ENCODE measurements around the gene FAM221B. TPM values are rescaled to one million over a fixed set of nuclear protein-coding genes. Genes with fewer than 3 reads are reported as not detected.

FAM221B gene
- total RNA-seq, 4 donors from 2014 or later, result not detected

- peaks cover 0 to 20% (median 0%) of the 10 kb centered on the region in 4 donors for H3K27me3 ChIP-seq
- H3K36me3 ChIP-seq, result no peaks in the 10 kb centered on the region
- TF ChIP-seq CTCF (IDR thresholded peaks at IDR 0.05) (no peak), EP300 (IDR thresholded peaks at IDR 0.05) (no peak), POLR2A (IDR thresholded peaks at IDR 0.05; ENCODE audit: low read depth) (no peak), POLR2AphosphoS5 (IDR thresholded peaks at IDR 0.05) (no peak)
- H3K4me3 ChIP-seq, result no peak overlapping the region
- WGBS, result 84% methylated on average over 9 of the region's 19 CpGs
- H3K27ac ChIP-seq (replicated peaks in 1 of 4), result no peak overlapping the region
- no peaks in the 10 kb centered on the region for H3K9me3 ChIP-seq
- DNase-seq (ENCODE audit: extremely low spot score), result no peak
- intact Hi-C loops (cut with DNase I), result no loop called here
- no peaks in the 10 kb centered on the region for H3K4me1 ChIP-seq
Measured at GRCh38 chr9:35869621-35870216, 41.2 kb upstream of the FAM221B start.

- WGBS, result 81% methylated on average over 2 of the region's 2 CpGs
- TF ChIP-seq CTCF (IDR thresholded peaks at IDR 0.05), result no peak
- no peak for TF ChIP-seq POLR2AphosphoS5 (IDR thresholded peaks at IDR 0.05)
- Histone ChIP-seq H3K36me3 (no peaks in the 10 kb centered on the region), H3K4me1 (no peaks in the 10 kb centered on the region), H3K4me3 (no peak overlapping the region), H3K9me3 (no peaks in the 10 kb centered on the region), H3K27ac (replicated peaks in 1 of 4) (no peak overlapping the region), H3K27me3 (peaks cover 0 to 20% (median 0%) of the 10 kb centered on the region in 4 donors)
- DNase-seq (ENCODE audit: extremely low spot score), result no peak
- intact Hi-C loops (cut with DNase I), result no loop called here
Measured at GRCh38 chr9:35868933-35869332, 40.4 kb upstream of the FAM221B start.

GRCh38 chr9:35867538-35867937 lies 39.0 kb upstream of the FAM221B start:
- intact Hi-C loops (cut with DNase I), result no loop called here
- WGBS, result 91% methylated on average over 4 of the region's 4 CpGs

GRCh38 chr9:35864695-35865255 lies 36.2 kb upstream of the FAM221B start:
- 92% methylated on average over 7 of the region's 8 CpGs for WGBS
- intact Hi-C loops (cut with DNase I), result no loop called here

More at GRCh38 chr9:35867538-35867937, 39.0 kb upstream of the FAM221B start:
- Histone ChIP-seq H3K27me3 (peaks cover 0 to 20% (median 0%) of the 10 kb centered on the region in 4 donors), H3K4me3 (no peak overlapping the region), H3K9me3 (no peaks in the 10 kb centered on the region), H3K27ac (replicated peaks in 1 of 4) (no peak overlapping the region), H3K4me1 (no peaks in the 10 kb centered on the region), H3K36me3 (no peaks in the 10 kb centered on the region)
- DNase-seq (ENCODE audit: extremely low spot score), result peak; percentile 66
- TF ChIP-seq POLR2AphosphoS5 (IDR thresholded peaks at IDR 0.05), result no peak
- no peak for TF ChIP-seq CTCF (IDR thresholded peaks at IDR 0.05)
- no peak for TF ChIP-seq POLR2A (IDR thresholded peaks at IDR 0.05; ENCODE audit: low read depth)
- no peak for TF ChIP-seq EP300 (IDR thresholded peaks at IDR 0.05)

More at GRCh38 chr9:35864695-35865255, 36.2 kb upstream of the FAM221B start:
- TF ChIP-seq POLR2AphosphoS5 (IDR thresholded peaks at IDR 0.05) (no peak), POLR2A (IDR thresholded peaks at IDR 0.05; ENCODE audit: low read depth) (no peak), CTCF (IDR thresholded peaks at IDR 0.05) (no peak), EP300 (IDR thresholded peaks at IDR 0.05) (no peak)
- peaks cover 0 to 18% (median 0%) of the 10 kb centered on the region in 4 donors for H3K27me3 ChIP-seq
- H3K4me1 ChIP-seq, result peaks cover 0 to 8% (median 5%) of the 10 kb centered on the region in 4 donors
- H3K27ac ChIP-seq (replicated peaks in 1 of 4), result no peak overlapping the region
- peak; percentile 83 for DNase-seq (ENCODE audit: extremely low spot score)
- no peak overlapping the region for H3K4me3 ChIP-seq
- no peaks in the 10 kb centered on the region for H3K36me3 ChIP-seq
- no peaks in the 10 kb centered on the region for H3K9me3 ChIP-seq
